DMS53 treated with DMSO at 0.1 percent for 48 hours (cell line): ENCODE data around the gene SERAC1.

Experiments
- DNase-seq: peaks from one replicate; lab custom pipeline; 2025; ENCODE audit not compliant: unreplicated experiment; lab: John Stamatoyannopoulos, UW

Gene SERAC1

DNA sequence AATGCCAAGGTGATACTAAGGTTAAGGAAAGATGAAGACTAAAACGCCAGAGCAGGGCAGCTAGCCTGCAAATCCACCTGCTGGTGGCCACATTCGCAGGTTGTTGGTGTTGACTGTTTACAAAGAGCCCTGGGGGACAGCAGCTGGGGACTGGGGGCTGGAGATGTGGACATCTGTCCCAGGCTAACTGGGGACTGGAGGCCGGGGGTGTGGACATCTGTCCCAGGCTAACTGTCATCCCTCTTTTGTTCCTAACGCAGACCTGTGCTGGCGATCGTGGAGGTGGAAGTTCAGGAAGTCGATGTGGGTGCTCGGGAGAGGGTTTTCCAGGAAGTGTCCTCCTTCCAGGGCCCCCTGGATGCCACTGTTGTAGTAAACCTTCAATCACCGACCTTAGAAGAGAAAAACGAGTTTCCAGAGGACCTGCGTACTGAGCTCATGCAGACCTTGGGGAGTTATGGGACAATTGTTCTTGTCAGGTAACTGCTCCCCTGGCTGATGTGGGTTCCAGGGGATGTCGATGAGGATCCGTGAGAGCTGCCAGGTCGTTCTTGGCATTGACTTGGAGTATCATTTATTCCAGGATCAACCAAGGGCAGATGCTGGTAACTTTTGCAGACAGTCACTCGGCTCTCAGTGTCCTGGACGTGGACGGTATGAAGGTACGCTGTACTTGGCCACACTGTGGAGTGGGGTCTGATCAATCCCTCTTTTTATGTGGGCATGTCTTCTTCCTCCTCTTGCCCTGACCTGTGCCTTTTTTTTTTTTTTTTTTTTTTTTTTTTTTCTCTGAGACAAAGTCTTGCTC, 87.0 kb downstream of the SERAC1 start:
- DNase-seq: no peak

DNA sequence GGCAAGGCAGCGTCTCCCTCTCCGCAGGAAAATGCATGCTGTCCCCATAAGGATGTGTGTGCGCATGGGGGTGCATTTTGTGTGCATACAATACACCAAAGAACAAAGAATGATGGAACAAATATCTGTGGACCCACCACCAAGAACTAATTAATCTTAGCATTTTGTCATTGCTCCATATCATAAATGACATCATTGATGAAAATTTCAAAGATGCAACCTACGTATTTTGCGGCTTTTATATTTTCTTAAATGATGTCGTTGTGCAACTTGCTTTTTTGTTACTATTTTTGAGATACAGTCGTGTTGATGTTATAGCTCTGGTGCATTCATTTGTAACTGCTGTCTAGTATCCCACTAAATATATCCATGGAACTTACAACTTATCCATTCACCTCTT, 89.7 kb downstream of the SERAC1 start:
- no peak for DNase-seq

- DNase-seq: no peak
These were observed 90.4 kb downstream of the SERAC1 start for GRCh38 chr6:158077676-158078075.

GRCh38 chr6:158076548-158076947, 91.5 kb downstream of the SERAC1 start:
- DNase-seq: no peak

DNA sequence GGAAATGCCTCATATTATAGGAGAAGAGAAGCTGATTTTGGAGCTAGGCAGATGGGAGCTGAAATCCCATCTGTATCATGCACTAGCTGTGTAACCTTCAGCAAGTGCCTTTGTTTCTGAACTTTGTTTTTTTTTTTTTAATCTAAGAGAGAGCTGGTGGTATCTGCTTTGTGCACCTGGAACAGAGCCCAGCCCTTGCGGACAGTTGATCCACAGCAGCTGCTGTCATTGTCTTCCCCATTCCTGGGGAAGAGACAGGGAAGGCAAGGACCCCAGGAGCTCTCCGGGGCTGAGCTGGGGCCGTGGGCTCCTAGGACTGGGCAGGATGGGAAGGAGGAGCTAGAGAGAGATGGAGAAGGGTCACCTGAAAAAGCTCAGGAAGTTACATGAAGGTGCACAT, 94.3 kb downstream of the SERAC1 start:
- no peak for DNase-seq

DNA sequence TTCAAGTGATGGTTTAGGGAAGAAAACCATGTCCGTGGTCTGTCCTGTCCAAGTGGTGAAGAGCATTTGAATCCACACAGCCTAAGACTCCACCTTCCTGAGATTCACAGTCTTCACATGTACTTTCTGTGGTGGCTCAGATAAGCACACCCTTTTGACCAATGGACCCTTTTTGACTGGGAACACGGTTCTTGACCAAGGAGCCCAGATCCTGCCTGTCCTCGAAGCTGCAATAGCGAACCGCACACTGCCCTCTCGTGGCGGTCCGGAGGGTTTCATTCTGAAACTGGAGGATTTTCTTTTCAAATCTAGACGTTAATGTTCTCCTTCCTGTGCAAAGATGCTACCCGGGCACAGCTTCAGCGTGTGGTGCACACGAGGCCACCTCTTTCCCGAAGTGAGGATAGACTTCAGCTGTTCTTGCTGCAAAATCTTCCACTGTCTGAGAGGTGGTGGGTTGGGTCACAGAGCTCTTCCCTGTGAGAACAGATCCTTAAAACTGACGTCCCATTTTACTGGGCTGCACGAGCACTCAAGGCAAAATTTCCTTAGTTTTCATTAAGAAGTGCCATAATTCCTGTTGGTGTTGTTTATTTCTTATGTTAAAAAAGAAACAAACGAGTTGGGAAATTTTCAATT, 95.9 kb downstream of the SERAC1 start:
- peak; percentile 32 for DNase-seq

DNA sequence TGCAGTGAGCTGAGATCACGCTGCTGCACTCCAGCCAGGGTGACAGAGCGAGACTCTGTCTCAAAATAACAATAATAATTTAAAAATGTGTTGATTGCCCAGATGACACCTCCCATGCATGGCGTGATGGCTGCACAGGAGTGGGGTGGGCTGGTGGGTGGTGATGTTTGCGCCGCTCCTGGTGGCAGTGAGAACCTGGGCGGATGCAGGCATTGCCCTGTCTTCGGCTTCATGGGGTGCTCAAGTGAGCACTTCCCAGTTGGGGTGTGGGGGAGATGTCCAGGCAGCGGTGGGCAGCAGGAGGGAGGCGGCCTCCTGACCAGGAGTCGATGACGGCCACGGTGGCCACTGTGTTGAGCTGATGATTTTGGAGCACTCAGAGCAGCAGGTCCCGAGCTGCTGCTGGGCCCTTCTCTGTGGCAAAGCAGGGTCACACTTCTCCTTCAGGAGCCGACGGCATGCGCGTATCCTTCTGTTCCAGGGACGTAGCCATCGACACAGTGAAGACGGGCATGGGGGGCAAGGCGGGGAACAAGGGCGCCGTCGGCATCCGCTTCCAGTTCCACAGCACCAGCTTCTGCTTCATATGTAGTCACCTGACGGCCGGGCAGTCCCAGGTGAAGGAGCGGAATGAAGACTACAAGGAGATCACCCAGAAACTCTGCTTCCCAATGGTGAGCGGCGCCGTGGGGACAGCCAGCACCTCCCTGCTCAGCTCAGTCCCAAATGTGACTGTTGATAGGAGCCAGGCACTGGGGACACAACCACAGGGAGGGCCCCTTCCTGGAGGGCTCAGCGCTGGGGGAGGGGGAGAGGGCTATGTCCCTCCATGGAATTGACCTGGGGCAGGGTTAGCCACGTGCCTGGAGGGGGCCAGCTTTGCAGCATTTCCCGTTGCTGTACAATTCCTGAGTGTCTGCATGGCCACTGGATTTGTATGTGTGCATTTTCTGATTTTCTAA, 96.7 kb downstream of the SERAC1 start:
- DNase-seq: no peak

DNA sequence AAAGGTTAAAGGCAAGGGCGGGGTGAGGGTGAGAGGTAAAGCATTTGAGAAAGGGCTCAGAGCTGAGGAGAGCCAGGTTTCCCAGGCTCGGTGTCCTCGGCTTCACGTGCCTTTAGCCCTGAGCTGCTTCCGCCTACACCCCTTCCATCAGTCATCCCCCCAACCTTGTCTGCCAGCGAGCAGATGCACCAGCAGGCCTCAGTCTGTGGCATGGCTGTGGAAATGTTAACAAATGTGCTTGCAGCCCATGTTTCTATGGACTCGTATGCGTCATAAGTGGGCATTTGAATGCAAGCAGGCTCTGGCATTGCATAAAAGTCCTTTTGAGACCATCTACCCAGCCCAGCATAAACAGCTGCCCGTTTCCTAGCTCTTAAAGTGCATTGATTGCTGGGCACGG, 97.5 kb downstream of the SERAC1 start:
- no peak for DNase-seq

- no peak for DNase-seq
These were observed 98.3 kb downstream of the SERAC1 start for GRCh38 chr6:158069800-158070195.

DNA sequence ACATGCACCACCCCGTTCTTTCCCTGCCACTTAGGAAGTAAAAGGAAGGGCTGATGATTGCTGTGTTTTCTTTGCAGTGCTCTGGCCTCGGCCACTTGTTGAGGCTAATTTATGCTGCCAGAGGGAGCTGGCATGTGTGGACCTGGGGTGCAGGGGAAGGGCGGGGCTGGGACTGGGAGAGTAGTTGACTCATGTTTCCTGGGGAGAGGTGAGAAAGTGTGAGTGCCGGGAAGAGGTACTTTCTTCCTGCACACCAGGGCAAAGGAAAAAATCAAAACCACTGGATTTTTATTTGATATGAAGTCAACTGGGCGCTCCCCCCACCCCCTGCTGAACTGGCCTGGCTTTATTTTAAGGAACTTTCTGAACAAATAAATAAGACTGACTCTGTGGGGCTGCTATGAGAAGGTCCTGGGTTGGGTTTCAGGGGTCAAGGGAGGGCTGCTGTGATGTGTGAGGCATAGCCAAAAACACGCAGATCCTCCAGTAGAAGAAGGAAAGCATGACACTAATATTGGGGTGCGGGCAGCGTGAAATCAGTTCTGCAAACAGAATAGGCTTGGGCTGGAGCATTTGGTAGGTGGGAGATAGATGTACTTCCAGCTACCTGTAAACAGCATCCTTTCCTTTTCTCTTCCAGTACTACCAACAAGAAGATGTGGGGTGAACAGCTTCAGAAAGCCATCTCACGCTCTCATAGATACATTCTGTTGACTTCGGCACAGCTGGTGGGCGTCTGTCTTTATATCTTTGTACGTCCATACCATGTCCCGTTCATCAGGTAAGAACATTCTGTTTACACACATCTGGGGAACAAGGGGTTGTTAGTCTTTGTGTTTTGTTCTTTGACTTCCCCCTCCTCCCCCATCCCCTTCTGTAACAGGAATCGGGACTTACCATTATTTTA, 98.9 kb downstream of the SERAC1 start:
- DNase-seq: no peak

DNA sequence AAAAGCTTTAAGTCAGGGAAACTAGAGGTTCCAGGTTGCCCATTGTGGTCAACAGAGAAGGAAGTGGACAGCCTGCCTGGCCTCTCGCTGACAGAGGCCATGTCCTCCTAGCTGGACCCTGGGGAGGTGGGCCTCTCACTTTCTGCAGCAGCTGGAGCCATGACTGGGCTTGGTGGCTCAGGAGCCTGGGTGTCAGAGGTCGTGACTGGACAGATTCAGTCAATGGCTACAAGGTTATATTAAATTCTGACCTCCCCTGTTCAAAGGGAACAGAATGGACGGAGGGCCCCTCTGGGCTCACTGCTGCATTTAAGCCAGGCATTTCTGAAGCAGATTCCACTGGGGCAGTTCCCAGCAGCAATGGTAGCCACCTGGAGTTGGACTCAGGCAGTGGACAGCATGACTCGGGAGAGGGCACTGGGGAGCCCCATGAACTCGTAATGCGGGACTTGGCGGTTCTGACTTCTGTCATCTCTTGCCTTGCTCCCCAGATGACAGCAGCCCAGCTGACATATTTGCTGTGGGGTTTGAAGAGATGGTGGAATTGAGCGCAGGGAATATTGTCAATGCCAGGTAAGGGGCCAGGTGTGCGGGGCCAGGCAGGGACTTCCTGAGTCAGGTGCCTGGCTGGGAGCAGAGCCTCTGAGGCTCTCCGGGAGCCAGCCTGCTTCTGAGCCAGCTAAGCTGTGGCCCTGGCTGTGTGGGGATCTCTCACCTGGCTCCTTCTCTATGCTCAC, 99.7 kb downstream of the SERAC1 start:
- DNase-seq: no peak

- DNase-seq: no peak
These were observed 100.5 kb downstream of the SERAC1 start for GRCh38 chr6:158067436-158068015.

DNA sequence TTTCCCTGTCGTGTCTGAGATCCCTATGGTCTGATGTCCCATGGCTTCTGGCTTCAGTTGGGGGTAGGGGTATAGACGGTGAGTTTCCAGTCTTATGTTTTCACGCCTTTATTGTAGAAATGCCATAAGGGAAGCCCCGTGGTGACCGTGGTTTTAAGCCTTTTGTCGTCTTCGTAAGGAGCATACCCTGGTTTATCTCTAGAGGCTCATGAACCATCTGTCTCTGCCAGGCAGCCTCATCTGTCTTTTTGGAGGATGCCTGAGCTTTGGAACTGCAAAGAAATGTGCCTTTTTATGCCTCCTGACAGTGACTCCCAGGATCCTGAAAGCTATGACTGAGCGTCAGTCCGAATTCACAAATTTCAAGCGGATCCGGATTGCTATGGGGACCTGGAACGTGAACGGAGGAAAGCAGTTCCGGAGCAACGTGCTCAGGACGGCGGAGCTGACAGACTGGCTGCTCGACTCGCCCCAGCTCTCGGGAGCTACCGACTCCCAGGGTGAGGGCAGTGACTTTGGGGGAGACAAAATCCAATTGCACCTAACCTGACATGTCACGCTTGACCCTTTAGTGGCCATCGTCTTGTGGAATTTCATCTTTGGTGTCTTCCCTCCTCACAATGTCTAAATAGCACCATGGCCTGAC, 101.8 kb downstream of the SERAC1 start:
- no peak for DNase-seq

GRCh38 chr6:158064725-158065251, 103.3 kb downstream of the SERAC1 start:
- no peak for DNase-seq

DNA sequence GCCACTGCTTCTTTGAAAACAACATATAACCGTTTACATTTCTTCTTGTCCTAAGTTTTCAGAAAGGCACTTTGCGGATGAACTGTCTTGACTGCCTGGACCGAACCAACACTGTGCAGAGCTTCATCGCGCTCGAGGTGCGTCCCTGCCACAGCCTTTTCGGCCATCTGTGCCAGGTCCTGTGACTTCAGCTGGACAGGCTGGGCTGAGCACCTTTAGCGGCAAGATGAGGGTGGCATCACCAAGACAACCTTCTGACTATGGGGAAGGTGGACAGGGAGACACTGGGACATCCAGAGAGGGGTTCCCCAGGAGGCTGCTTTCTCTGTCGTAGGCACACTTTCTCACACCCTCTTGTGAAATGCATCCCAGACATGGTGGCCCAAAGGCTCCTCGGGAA, 104.3 kb downstream of the SERAC1 start:
- no peak for DNase-seq

DNA sequence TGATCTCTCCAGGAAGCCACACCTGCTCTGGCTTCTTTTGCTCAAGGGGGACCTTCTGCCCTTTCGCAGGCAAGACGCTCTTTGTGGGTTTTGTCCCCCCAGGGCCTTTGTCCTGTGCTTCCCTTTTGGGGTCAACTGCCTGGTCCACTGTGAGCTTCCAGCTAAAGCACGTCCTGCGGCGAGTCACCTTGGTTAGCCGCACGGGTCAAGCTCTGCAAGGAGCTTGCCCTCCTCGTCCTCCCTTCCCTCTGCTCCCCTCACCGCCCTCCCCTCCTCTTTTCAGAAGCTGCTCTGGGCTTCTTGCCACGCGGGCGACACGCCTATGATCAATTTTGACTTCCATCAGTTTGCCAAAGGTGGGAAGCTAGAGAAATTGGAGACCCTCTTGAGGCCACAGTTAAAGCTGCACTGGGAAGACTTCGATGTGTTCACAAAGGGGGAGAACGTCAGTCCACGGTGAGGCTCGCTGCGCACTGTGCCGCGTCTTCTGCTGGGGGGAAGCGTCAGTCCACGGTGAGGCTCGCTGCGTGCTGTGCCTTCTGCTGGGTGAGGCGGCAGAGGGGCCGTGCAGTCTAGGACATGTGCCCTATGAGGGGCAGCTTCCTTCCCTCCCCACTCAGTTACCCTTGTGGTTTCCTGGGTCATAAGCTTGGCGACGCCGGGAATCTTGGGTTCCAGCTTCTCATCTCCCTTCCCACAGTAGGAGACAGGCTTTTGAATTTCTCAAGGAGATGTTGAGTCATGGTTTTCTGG, 106.2 kb downstream of the SERAC1 start:
- DNase-seq: no peak

GRCh38 chr6:158061361-158061708, 106.7 kb downstream of the SERAC1 start:
- no peak for DNase-seq
